ENCODE data around the gene PRKAR2B. TPM values are rescaled to one million over a fixed set of nuclear protein-coding genes. Genes with fewer than 3 reads are reported as not detected.

The PRKAR2B gene
- total and polyA plus RNA-seq, 2 of the 4 experiments (the other 2 are of a cell fraction), result 3.0 to 3.1 TPM

- no peak overlapping the region for H3K4ac ChIP-seq (ENCODE audit: low read depth, low read length)
- H3K9me3 ChIP-seq (ENCODE audit: control insufficient read depth, insufficient read depth, low read length), result no peaks in the 10 kb centered on the region
- no peak overlapping the region for H2AK9ac ChIP-seq (replicated peaks; ENCODE audit: low read depth, low read length, poor library complexity)
- no peak overlapping the region for H2BK5ac ChIP-seq (ENCODE audit: low read depth, low read length, poor library complexity, severe bottlenecking)
- no peaks in the 10 kb centered on the region for H4K20me1 ChIP-seq (ENCODE audit: insufficient read depth, low read length)
- H3K4me2 ChIP-seq (ENCODE audit: low read depth, low read length), result no peak overlapping the region
- WGBS, 2 experiments (ENCODE audit: extremely low coverage in 2 of 2, insufficient read length in 1 of 2), result no CpG with 5 or more reads among the region's 3 CpGs
- H3K79me1 ChIP-seq (ENCODE audit: low read depth in 1 of 2, low read length in 2 of 2), result no peaks in the 10 kb centered on the region
- H4K8ac ChIP-seq (ENCODE audit: low read depth in 2 of 2, low read length in 2 of 2), result no peak overlapping the region
- no peak overlapping the region for H3K14ac ChIP-seq (replicated peaks; ENCODE audit: low read depth, low read length)
- H3K36me3 ChIP-seq (ENCODE audit: control insufficient read depth, insufficient read depth, low read length), result peaks cover 24% of the 10 kb centered on the region
- H3K23ac ChIP-seq (ENCODE audit: low read depth, low read length), result no peak overlapping the region
- H3K27me3 ChIP-seq (ENCODE audit: control insufficient read depth, insufficient read depth, low read length), result no peaks in the 10 kb centered on the region
- no peak overlapping the region for H4K5ac ChIP-seq (ENCODE audit: low read depth, low read length)
- no peak overlapping the region for H3K27ac ChIP-seq (ENCODE audit: insufficient read depth, low read length)
- in situ Hi-C loops (cut with MboI; ENCODE audit: low sequenced_read_pairs) (no loop called here), intact Hi-C loops (cut with micrococcal nuclease) (loop anchor here (10.0 kb wide), 1 partner anchor 668 kb away; no protein-coding TSS in a partner anchor), dilution Hi-C loops (cut with HindIII; ENCODE audit: low sequenced_read_pairs, unreplicated experiment) (no loop called here)
- no peak overlapping the region for H2BK120ac ChIP-seq (ENCODE audit: low read depth, low read length)
- H3K4me1 ChIP-seq (ENCODE audit: control insufficient read depth, insufficient read depth, low read length), result peaks cover 4% of the 10 kb centered on the region; the same call in 1 of the 2 replicates
- H2BK20ac ChIP-seq (ENCODE audit: low read depth, low read length), result no peak overlapping the region
- H3K9me1 ChIP-seq (ENCODE audit: insufficient read depth, low read length), result peaks cover 6% of the 10 kb centered on the region
- H3K56ac ChIP-seq (ENCODE audit: extremely low read depth, insufficient read depth, low read length), result no peak overlapping the region
- POLR2A ChIA-PET (ENCODE audit: unreplicated experiment), result no interaction called here
- BruUV-seq (replicated peaks), result no TSS peak
- CTCF ChIA-PET, result no interaction called here
- no peak overlapping the region for H3K9ac ChIP-seq (ENCODE audit: low read depth, low read length)
- no peak overlapping the region for H4K91ac ChIP-seq (ENCODE audit: insufficient read depth, low read depth, low read length)
- H2BK15ac ChIP-seq (ENCODE audit: low read depth, low read length), result no peak overlapping the region
- H2AFZ ChIP-seq (replicated peaks; ENCODE audit: low read length, poor library complexity), result no peak overlapping the region
- no peak overlapping the region for H3K4me3 ChIP-seq (ENCODE audit: insufficient read depth, low read depth, low read length)
- H3K18ac ChIP-seq (ENCODE audit: low read depth, low read length), result no peak overlapping the region
- no peak for TF ChIP-seq NFE2L2 (IDR thresholded peaks at IDR 0.05; ENCODE audit: low read depth, low read length)
- no peak for TF ChIP-seq SMC3 (IDR thresholded peaks at IDR 0.05; ENCODE audit: low read depth, low read length)
- no peak for TF ChIP-seq BHLHE40 (IDR thresholded peaks at IDR 0.05; ENCODE audit: low read depth, low read length)
- TF ChIP-seq MAFK (IDR thresholded peaks at IDR 0.05; ENCODE audit: low read depth, low read length), result no peak
- no peak for TF ChIP-seq ELK1 (IDR thresholded peaks at IDR 0.05; ENCODE audit: borderline replicate concordance, low read depth, low read length)
- TF ChIP-seq FOS (IDR thresholded peaks at IDR 0.05; ENCODE audit: low read depth, low read length), result no peak
- ATAC-seq (ENCODE audit: low read depth) (no peak), DNase-seq (no peak)
- H2AK5ac ChIP-seq (ENCODE audit: low read depth, low read length), result no peak overlapping the region
Measured at GRCh38 chr7:107206706-107207105, 162.2 kb downstream of the PRKAR2B start.

All from IMR-90 (cell line).